NOMO-1 (cell line): ENCODE data around the gene DDR1.
"Not testable (repeated sequence)": the region's sequence is repeated elsewhere in the genome, so short reads cannot be mapped to it uniquely, and the experiment has no call there.

Experiments
- DNase-seq, 2 experiments: peaks; one replicate each; lab custom pipeline; 2025; ENCODE audit not compliant: unreplicated experiment in 2 of 2; lab: John Stamatoyannopoulos, UW

The DDR1 gene

GRCh38 chr6:30852459-30852858 is 31.9 kb upstream of the DDR1 start:
- DNase-seq: not testable (repeated sequence)

- no peak for DNase-seq
Measured at GRCh38 chr6:30854285-30855040, 29.9 kb upstream of the DDR1 start.

DNA sequence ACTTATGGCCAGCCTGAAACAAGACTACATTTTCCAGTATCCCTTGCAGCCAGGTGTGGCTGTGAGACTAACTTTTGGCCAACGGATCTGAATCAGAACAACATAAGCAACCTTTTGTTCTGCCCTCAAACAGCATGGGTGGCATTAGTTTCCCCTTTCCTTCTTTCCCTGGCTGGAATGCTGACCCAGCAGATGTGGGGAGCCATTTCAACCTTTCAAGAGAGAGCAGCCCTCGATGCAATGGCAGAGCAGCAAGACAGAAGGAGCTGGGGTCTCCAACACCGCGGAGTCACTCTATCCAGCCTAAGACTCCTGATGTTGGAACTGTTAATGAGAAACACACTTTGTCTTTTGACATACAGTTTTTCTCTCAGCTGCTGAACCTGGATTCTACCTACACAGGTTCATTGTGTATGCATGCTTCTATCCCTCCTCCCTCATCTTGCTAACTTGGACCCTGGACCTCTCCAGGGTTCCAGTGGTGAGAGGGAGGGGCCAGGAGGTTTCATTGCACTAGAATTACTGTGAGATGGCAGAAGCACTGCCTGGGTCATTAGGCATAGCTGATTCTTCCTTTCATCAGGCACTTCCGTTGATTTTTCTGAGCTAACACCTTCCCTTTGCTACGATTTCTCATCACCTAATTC is 28.8 kb upstream of the DDR1 start:
- no peak for DNase-seq

GRCh38 chr6:30857112-30857511 is 27.2 kb upstream of the DDR1 start:
- no peak for DNase-seq

DNA sequence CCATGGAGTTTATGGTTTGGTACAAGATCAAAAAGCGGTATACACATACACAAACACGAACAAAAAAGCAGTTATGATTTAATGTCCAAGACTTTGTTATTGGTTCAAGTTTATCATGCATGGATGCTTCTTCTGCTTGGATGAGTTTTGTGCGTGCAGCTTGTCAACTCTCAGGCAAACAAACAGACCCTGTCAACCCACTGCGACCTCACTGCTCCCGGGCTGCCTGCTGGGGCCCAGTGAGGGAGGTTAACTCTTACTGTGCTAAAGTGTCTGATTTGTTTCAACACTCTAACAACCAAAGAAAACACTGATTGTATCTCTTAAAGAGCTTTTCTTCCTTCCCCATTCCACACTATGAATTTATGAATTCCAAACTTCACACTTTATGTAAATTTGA is 26.8 kb upstream of the DDR1 start:
- no peak for DNase-seq

- DNase-seq: not testable (repeated sequence)
Measured at GRCh38 chr6:30859726-30860125, 24.6 kb upstream of the DDR1 start.

- no peak for DNase-seq
Measured at GRCh38 chr6:30861257-30862048, 22.9 kb upstream of the DDR1 start.

GRCh38 chr6:30862156-30862875 is 22.0 kb upstream of the DDR1 start:
- DNase-seq: no peak

DNA sequence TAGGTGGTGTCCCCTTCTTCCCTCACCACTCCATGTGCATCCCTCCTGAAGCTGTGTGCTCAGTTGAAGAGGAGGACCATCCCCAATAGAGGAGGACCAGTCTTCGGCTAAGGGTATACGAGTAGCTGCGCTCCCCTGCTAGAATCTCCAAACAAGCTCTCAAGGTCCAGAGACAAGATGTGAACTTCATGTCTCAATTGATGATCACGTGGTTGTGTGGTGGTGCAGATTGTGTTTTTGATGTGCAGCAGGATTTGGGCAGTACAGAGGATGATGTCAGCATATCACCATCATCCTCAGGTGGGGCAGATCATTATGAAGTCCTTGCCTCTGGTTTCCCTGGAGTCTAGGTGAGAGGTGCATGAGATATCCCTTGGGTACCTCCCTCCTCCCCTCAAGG is 20.0 kb upstream of the DDR1 start:
- DNase-seq: no peak

DNA sequence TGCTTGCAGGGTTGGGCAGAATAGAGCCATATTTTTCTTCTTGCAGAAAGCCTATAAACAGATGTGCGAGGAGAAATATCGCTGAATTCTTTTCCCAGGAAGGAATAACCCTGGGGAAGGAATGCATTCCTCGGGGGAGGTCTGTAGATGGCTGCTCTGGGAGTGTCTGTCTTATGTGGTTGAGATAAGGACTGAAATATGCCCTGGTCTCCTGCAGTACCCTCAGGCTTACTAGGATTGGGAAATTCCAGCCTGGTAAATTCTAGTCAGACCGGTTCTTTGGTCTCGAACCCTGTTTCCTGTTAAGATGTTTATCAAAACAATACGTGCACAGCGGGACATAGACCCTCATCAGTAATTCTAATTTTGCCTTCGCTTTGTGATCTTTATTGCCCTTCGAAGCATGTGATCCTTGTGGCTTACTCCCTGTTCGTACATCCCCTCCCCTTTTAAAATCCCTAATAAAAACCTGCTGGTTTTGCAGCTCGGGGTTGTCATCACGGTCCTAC is 15.0 kb upstream of the DDR1 start:
- not testable (repeated sequence) for DNase-seq

- DNase-seq: no peak
Measured at GRCh38 chr6:30870546-30870945, 13.8 kb upstream of the DDR1 start.

DNA sequence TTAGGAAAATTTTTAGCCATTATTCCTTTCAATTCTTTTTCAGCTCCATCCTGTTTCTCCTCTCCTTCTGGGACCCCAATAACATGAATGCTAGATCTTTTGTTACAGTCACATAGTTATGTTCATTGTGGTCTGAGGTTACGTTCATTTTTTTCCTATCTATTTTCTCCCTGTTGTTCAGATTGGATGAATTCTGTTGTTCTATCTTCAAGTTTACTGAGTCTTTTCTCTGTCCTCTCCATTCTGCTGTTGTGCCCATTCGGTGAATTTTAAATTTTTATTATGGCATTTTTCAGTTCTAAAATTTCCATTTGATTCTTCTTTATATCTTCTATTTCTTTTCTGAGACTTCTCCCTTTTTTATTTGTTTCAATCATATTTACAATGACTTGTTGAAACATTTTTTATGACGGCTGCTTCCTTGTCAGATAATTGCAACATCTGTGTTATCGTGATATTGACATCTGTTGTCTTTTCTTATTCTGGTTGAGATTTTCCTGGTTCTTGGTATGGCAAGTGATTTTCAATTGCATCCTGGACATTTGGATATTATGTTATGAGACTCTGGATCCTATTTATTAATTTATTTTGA is 12.6 kb upstream of the DDR1 start:
- no peak for DNase-seq

- DNase-seq: no peak
Measured at GRCh38 chr6:30873137-30873640, 11.1 kb upstream of the DDR1 start.

DNA sequence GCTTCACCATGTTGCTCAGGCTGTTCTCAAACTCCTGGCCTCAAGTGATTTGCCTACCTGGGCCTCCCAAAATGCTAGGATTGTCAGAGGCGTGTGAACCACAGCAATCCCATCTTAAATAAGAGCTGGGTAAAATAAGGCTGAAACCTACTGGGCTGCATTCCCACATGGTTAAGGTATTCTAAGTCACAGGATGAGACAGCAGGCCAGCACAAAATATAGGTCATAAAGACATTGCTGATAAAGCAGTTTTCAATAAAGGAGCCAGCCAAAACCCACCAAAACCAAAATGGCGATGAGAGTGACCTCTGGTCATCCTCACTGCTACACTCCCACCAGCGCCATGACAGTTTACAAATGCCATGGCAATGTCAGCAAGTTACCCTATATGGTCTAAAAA is 10.5 kb upstream of the DDR1 start:
- DNase-seq: not testable (repeated sequence)

DNA sequence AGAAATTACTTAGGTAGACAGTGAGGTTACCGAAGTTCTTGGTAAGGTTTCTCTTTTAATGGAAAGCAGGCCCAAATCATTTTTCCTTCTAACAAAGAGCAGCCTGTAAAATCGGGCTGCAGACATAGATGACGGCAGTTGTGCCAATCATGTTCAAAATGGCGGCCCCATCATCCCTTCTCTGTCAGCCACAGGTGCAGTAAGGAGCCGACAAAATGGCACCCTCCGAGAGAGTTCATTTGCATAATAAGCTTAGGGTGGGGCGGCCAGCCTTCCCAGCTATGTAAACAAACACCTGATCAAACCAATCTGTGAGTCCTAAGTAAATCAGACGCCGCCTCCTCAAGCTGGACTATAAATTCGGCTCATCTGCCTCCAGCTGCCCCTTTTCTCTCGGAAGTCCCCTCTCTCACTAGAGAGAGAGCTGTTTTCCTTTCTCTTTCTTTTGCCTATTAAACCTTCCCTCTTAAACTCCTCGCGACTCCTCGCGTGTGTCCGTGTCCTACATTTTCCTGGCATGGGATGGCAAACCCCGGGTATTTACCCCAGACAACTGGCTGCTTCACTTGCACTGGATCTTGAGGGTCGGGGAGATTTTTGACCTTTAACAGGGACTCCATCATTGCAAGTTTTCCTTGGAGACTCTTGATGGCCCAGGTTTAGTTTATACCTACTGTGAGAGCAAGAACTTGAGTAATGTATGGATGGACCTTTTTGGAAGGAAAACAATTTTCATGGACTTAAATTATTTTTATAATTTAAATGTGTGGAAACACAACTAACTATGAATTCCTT is 8.9 kb upstream of the DDR1 start:
- no peak for DNase-seq

DNA sequence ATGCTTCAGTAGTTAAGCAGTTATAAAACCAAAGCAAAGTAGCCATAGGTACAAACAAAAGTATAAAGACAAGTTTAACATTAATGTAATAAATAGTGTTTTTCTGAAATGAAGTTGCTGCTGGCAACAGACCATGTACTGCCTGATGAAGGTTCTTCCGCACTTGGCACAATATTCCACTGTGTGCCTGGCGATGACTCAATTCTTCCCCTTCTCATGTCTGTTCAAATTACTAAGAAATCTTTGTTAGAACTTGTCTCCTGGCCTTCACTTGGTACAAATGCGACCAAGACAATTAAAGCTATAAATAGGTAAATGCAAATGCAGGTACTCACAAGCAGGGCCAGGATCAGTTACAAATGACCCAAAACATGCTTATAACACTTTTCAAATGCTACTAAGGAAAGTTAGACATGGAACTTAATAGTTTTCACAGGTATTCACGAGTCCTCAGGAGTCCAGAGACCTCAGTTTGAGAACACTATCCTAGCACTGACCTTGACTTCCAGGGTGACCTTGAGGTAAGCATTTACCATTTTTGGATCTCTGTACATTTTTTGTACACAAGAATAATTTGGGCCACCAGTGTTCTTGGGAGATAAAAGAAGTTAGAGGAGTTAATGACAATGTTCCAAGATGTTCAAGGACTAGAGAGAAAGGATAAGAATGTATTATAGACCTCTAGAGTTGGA is 8.1 kb upstream of the DDR1 start:
- no peak for DNase-seq

DNA sequence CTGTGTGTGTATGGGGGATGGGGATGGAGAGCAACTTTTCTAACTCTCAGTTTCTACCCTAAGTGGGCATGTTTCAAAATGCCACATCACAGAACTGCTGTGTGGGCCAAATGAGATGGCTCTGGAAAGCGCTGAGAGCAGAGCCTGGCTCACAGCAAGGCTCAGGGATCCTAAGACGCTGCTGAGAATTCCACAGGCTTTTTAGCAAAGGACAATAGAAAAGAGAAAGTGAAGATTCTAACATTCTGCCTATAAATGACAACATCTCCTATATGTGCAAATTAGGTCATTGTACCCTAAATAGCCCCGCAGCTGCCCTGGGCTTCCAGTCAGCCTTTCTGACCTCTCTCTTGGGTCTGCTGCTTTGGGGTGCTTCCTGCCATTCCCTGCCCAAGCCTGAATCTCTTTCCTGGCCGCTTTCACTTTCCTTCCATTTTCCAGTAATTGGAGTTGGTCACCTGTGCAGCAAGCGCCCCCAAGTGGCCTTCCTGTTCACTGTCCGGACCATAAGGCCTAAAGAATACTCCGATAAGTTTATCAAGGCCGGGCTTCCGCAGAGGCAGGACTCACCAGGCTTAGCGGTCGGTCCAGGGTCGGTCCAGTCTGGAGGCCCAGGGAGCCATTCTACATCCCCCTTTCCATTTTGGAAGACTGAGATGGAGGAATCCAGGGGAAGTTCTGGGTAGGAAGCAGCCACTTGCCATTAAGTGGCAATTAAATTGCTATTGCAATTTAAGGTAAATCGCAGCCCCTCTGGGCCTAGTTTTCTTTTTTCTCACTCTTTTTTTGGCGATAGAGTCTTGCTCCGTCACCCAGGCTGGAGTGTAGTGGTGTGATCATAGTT is 6.7 kb upstream of the DDR1 start:
- DNase-seq: peak; percentile 55 to 67
